Naive thymus-derived CD4-positive, alpha-beta T cell (primary cell): ENCODE results near the gene FAM228A. TPM values are rescaled to one million over a fixed set of nuclear protein-coding genes. Genes with fewer than 3 reads are reported as not detected.

Experiments
- ATAC-seq: fragments of 150-1000 bp; cut with Tn5 transposase; 2 replicates; pipeline ENCODE4 v1.10.0; 2021; ENCODE audit warnings: mild to moderate bottlenecking, moderate library complexity
- CTCF ChIA-PET: fragments of 350-600 bp; sonication (Branson Sonifier 250); formaldehyde crosslinking; loops from one replicate; lab custom pipeline; 2021; ENCODE audit warnings: antibody characterized with exemption; lab: Charles Lee
- POLR2A ChIA-PET: fragments of 350-600 bp; sonication (Branson Sonifier 250); formaldehyde crosslinking; loops from one replicate; lab custom pipeline; 2021; ENCODE audit warnings: antibody characterized with exemption, inconsistent platforms; lab: Charles Lee
- DNase-seq, 9 donors: peaks; one replicate each; pipeline versions ENCODE4 v3.0.0 to v3.0.0-alpha.2; 2020 to 2022; ENCODE audit warnings: mixed read lengths in 1 of 9
- H3K27ac ChIP-seq: one replicate; pipeline ENCODE4 v1.7.0; 2013; ENCODE audit warnings: mild to moderate bottlenecking, low read depth, low read length, moderate library complexity
- H3K27me3 ChIP-seq, 2 donors: one replicate each; pipeline ENCODE4 v1.7.0; 2013; ENCODE audit warnings: low read length in 2 of 2, mild to moderate bottlenecking in 2 of 2, moderate library complexity in 2 of 2; ENCODE audit not compliant: control insufficient read depth in 2 of 2, insufficient read depth in 2 of 2
- H3K36me3 ChIP-seq, 3 experiments: 1 replicate in 2 of 3; 2 replicates in 1 of 3; pipeline ENCODE4 v1.7.0; 2013; ENCODE audit warnings: low read length in 3 of 3, mild to moderate bottlenecking in 3 of 3, moderate library complexity in 1 of 3; ENCODE audit not compliant: insufficient read depth in 3 of 3, control insufficient read depth in 2 of 3
- H3K4me1 ChIP-seq, 2 donors: one replicate each; pipeline ENCODE4 v1.7.0; 2013; ENCODE audit warnings: low read length in 2 of 2, mild to moderate bottlenecking in 2 of 2, moderate library complexity in 1 of 2; ENCODE audit not compliant: control insufficient read depth in 2 of 2, insufficient read depth in 2 of 2
- H3K4me3 ChIP-seq: 2 replicates; pipeline ENCODE4 v1.7.0; 2013; ENCODE audit warnings: mild to moderate bottlenecking, low read length
- H3K9me3 ChIP-seq, 3 experiments: 1 replicate in 2 of 3; 2 replicates in 1 of 3; pipeline ENCODE4 v1.7.0; 2013; ENCODE audit warnings: low read length in 3 of 3; ENCODE audit not compliant: control insufficient read depth in 2 of 3
- H3K27ac Mint-ChIP-seq, 9 donors: one replicate each; pipeline ENCODE4 v1.8.0; 2020 to 2022; ENCODE audit warnings: mixed read lengths in 9 of 9, mild to moderate bottlenecking in 8 of 9, moderate library complexity in 5 of 9, inconsistent platforms in 2 of 9
- H3K27me3 Mint-ChIP-seq, 5 donors: one replicate each; pipeline ENCODE4 v1.8.0; 2021 to 2022; ENCODE audit warnings: mixed read lengths in 5 of 5, mild to moderate bottlenecking in 1 of 5
- H3K36me3 Mint-ChIP-seq, 5 donors: one replicate each; pipeline ENCODE4 v1.8.0; 2020 to 2022; ENCODE audit warnings: mixed read lengths in 5 of 5, mild to moderate bottlenecking in 3 of 5, inconsistent platforms in 1 of 5
- H3K4me1 Mint-ChIP-seq, 7 donors: one replicate each; pipeline ENCODE4 v1.8.0; 2020 to 2022; ENCODE audit warnings: mixed read lengths in 7 of 7, mild to moderate bottlenecking in 3 of 7, inconsistent platforms in 1 of 7
- H3K4me3 Mint-ChIP-seq, 10 donors: one replicate each; pipeline ENCODE4 v1.8.0; 2020 to 2022; ENCODE audit warnings: mild to moderate bottlenecking in 10 of 10, mixed read lengths in 10 of 10, moderate library complexity in 6 of 10, inconsistent platforms in 2 of 10
- H3K9me3 Mint-ChIP-seq, 11 donors: one replicate each; pipeline ENCODE4 v1.8.0; 2020 to 2022; ENCODE audit warnings: mixed read lengths in 11 of 11, mild to moderate bottlenecking in 4 of 11, inconsistent platforms in 1 of 11, moderate library complexity in 1 of 11
- intact Hi-C, 2 donors: fragments of 100-400 bp; cut with micrococcal nuclease; formaldehyde crosslinking; loops; one replicate each; pipeline ENCODE4 v1.15.1; 2023
- polyA plus RNA-seq, 2 donors: library from polyadenylated mRNA; unstranded; fragments of 300-500 nt; fragmentation: Illumina TruSeq; gene quantifications; one replicate each; pipeline ENCODE4 v1.2.3, GENCODE V29; 2021
- total RNA-seq, 6 experiments: library from RNA in 5 of 6; stranded (reverse) in 5 of 6; gene quantifications; 1 replicate in 5 of 6; 2 replicates in 1 of 6; pipeline ENCODE4 v1.2.3 and lab custom pipeline; 2021 to 2026

Gene FAM228A
- total and polyA plus RNA-seq, 7 experiments from 2014 or later: 0.54 to 1.4 (median 0.63) TPM; not detected in 4

DNA sequence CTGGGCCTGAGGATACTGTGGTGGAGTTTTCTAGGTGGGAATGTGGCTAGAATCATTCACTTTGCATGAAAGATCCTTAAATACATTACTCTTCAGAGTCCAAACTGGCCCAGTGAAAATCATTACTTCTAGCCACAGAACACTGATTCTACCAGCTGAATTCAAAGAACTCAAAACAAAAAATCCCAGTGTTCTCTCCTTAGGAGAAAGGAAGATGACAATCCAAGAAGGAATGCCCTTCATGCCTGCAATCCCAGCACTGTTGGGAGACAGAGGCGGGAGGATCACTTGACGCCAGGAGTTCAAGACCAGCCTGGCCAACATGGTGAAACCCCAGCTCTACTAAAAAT, 35.2 kb downstream of the FAM228A start:
- Mint-ChIP-seq H3K4me3 (no peak overlapping the region), H3K27ac (no peak overlapping the region), H3K36me3 (peaks cover 24 to 80% (median 54%) of the 10 kb centered on the region in 5 donors), H3K27me3 (no peaks in the 10 kb centered on the region), H3K9me3 (no peaks in the 10 kb centered on the region), H3K4me1 (peaks cover 0 to 3% (median 0%) of the 10 kb centered on the region in 7 donors)
- Histone ChIP-seq H3K9me3 (no peaks in the 10 kb centered on the region), H3K4me3 (no peak overlapping the region), H3K27me3 (no peaks in the 10 kb centered on the region), H3K36me3 (peaks cover 12 to 90% (median 19%) of the 10 kb centered on the region in 3 experiments), H3K27ac (no peak overlapping the region), H3K4me1 (peaks cover 0 to 3% of the 10 kb centered on the region in 2 donors)
- intact Hi-C loops: no loop called here
- DNase-seq (no peak), ATAC-seq (no peak)
- CTCF ChIA-PET: no interaction called here
- POLR2A ChIA-PET: no interaction called here

DNA sequence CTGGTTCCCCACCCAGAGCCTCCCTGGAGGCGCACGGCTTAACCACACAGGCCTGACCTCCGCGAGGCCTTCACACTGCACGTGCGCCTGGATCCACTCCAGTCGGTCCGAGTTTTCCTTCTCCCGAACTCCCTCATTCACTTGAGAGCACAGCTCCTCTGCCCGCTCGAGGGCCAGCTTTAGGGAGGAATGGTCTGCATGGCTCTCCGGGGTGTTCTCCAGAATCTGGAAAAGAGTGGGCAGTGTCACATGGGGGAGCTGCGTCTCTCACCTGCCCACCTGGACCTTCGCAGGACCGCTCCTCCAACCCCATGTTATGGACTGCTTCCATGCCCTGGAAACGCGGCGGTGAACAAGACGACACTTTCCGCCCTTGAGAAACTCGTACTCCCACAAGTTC, 35.9 kb downstream of the FAM228A start:
- H3K4me1 ChIP-seq: peaks cover 0 to 4% of the 10 kb centered on the region in 2 donors
- Mint-ChIP-seq H3K9me3 (no peaks in the 10 kb centered on the region), H3K27ac (peak overlapping the region in 1 of 9 donors; percentile 72), H3K4me3 (no peak overlapping the region), H3K36me3 (peaks cover 22 to 78% (median 48%) of the 10 kb centered on the region in 5 donors), H3K27me3 (no peaks in the 10 kb centered on the region), H3K4me1 (peaks cover 0 to 5% (median 0%) of the 10 kb centered on the region in 7 donors)
- CTCF ChIA-PET: no interaction called here
- H3K9me3 ChIP-seq: no peaks in the 10 kb centered on the region
- peaks cover 18 to 85% (median 20%) of the 10 kb centered on the region in 3 experiments for H3K36me3 ChIP-seq
- intact Hi-C loops: no loop called here
- POLR2A ChIA-PET: no interaction called here
- no peak for DNase-seq
- no peak overlapping the region for H3K4me3 ChIP-seq
- no peak overlapping the region for H3K27ac ChIP-seq
- no peaks in the 10 kb centered on the region for H3K27me3 ChIP-seq
- no peak for ATAC-seq

GRCh38 chr2:24211408-24211807, 36.6 kb downstream of the FAM228A start:
- H3K4me3 Mint-ChIP-seq: no peak overlapping the region
- H3K27ac Mint-ChIP-seq: peak overlapping the region in 1 of 9 donors; percentile 57
- no peaks in the 10 kb centered on the region for H3K27me3 Mint-ChIP-seq
- no peak for ATAC-seq
- ChIA-PET CTCF (no interaction called here), POLR2A (no interaction called here)
- no peaks in the 10 kb centered on the region for H3K27me3 ChIP-seq
- peaks cover 22 to 80% (median 49%) of the 10 kb centered on the region in 5 donors for H3K36me3 Mint-ChIP-seq
- no peak overlapping the region for H3K4me3 ChIP-seq
- no peaks in the 10 kb centered on the region for H3K9me3 Mint-ChIP-seq
- H3K27ac ChIP-seq: no peak overlapping the region
- peaks cover 20 to 85% (median 27%) of the 10 kb centered on the region in 3 experiments for H3K36me3 ChIP-seq
- peaks cover 0 to 5% (median 3%) of the 10 kb centered on the region in 7 donors for H3K4me1 Mint-ChIP-seq
- no peak for DNase-seq
- H3K9me3 ChIP-seq: no peaks in the 10 kb centered on the region
- peaks cover 0 to 4% of the 10 kb centered on the region in 2 donors for H3K4me1 ChIP-seq
- intact Hi-C loops: no loop called here

DNA sequence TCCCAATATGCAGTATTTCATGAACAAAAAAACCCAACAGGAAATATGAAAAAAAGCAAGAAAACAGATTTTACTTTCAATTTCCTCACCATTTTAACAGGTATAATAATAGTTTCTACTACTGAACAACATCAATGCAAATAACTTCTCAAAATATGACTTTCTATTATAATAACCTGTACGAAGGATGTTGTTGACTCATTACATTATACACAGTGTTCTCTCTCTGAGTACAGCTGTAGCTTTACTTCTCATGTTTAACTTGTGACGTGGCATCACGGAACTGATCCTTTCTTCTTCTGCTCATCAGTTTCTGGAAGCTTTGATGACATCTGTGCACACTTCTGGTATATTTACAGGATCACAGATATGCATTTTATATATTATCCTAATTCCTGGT, 40.0 kb downstream of the FAM228A start:
- no peak overlapping the region for H3K4me3 ChIP-seq
- Mint-ChIP-seq H3K36me3 (peaks cover 12 to 61% (median 29%) of the 10 kb centered on the region in 5 donors), H3K9me3 (no peaks in the 10 kb centered on the region), H3K4me1 (peaks cover 0 to 5% (median 3%) of the 10 kb centered on the region in 7 donors), H3K27ac (peak overlapping the region in 2 of 9 donors; percentile 48 to 54), H3K4me3 (no peak overlapping the region), H3K27me3 (no peaks in the 10 kb centered on the region)
- H3K4me1 ChIP-seq: peaks cover 0 to 4% of the 10 kb centered on the region in 2 donors
- CTCF ChIA-PET: no interaction called here
- POLR2A ChIA-PET: no interaction called here
- ATAC-seq: no peak
- no peak for DNase-seq
- intact Hi-C loops: no loop called here
- H3K36me3 ChIP-seq: peaks cover 20 to 77% (median 22%) of the 10 kb centered on the region in 3 experiments
- H3K9me3 ChIP-seq: no peaks in the 10 kb centered on the region
- no peaks in the 10 kb centered on the region for H3K27me3 ChIP-seq
- no peak overlapping the region for H3K27ac ChIP-seq

GRCh38 chr2:24220554-24221291, 45.9 kb downstream of the FAM228A start:
- ChIA-PET POLR2A (no interaction called here), CTCF (no interaction called here)
- H3K9me3 ChIP-seq: no peaks in the 10 kb centered on the region
- H3K4me3 ChIP-seq: no peak overlapping the region
- no peak overlapping the region for H3K4me3 Mint-ChIP-seq
- no peaks in the 10 kb centered on the region for H3K4me1 ChIP-seq
- H3K36me3 ChIP-seq: peaks cover 3 to 59% (median 11%) of the 10 kb centered on the region in 3 experiments
- intact Hi-C loops: no loop called here
- H3K36me3 Mint-ChIP-seq: peaks cover 0 to 44% (median 6%) of the 10 kb centered on the region in 5 donors
- DNase-seq: no peak
- H3K27ac ChIP-seq: no peak overlapping the region
- no peaks in the 10 kb centered on the region for H3K27me3 ChIP-seq
- ATAC-seq: no peak
- no peak overlapping the region for H3K27ac Mint-ChIP-seq
- H3K9me3 Mint-ChIP-seq: no peaks in the 10 kb centered on the region
- no peaks in the 10 kb centered on the region for H3K27me3 Mint-ChIP-seq
- peaks cover 0 to 5% (median 0%) of the 10 kb centered on the region in 7 donors for H3K4me1 Mint-ChIP-seq

GRCh38 chr2:24221343-24222050, 46.6 kb downstream of the FAM228A start:
- Mint-ChIP-seq H3K36me3 (peaks cover 0 to 44% (median 0%) of the 10 kb centered on the region in 5 donors), H3K27ac (peak overlapping the region in 1 of 9 donors; percentile 4), H3K4me1 (peaks cover 0 to 1% (median 0%) of the 10 kb centered on the region in 7 donors), H3K4me3 (no peak overlapping the region), H3K9me3 (no peaks in the 10 kb centered on the region), H3K27me3 (no peaks in the 10 kb centered on the region)
- intact Hi-C loops: no loop called here
- Histone ChIP-seq H3K4me1 (no peaks in the 10 kb centered on the region), H3K36me3 (peaks cover 0 to 58% (median 4%) of the 10 kb centered on the region in 3 experiments), H3K9me3 (no peaks in the 10 kb centered on the region), H3K4me3 (no peak overlapping the region), H3K27ac (no peak overlapping the region), H3K27me3 (no peaks in the 10 kb centered on the region)
- CTCF ChIA-PET: no interaction called here
- POLR2A ChIA-PET: no interaction called here
- DNase-seq (no peak), ATAC-seq (no peak)
